SK-N-SH (cell line): Measurements from ENCODE around the gene ASIC4. TPM values are rescaled to one million over a fixed set of nuclear protein-coding genes. Genes with fewer than 3 reads are reported as not detected.

ENCODE experiments used
- CTCF ChIA-PET: fragments of 300-600, 350-600 bp; formaldehyde crosslinking; extraction: SDS; loops from one replicate; lab custom pipeline; 2021; lab: Yijun Ruan, JAX
- POLR2A ChIA-PET: fragments of 350-600 bp; sonication (Branson Sonifier 250); formaldehyde crosslinking; extraction: SDS; loops from one replicate; lab custom pipeline; 2020; ENCODE audit warnings: antibody characterized with exemption, inconsistent platforms; lab: Yijun Ruan, JAX
- DNase-seq: peaks from one replicate; pipeline ENCODE4 v3.0.0; 2012
- H2AFZ ChIP-seq: fragments of 200-600 bp; sonication (generic); 2 replicates; pipeline ENCODE4 v1.8.1; 2016; ENCODE audit warnings: antibody characterized with exemption, mild to moderate bottlenecking, low read depth
- H3F3A ChIP-seq: fragments of 200-600 bp; sonication (generic); replicated peaks from 2 replicates; pipeline ENCODE3; 2016; ENCODE audit warnings: antibody characterized with exemption, mild to moderate bottlenecking; ENCODE audit not compliant: insufficient read depth
- H3K27ac ChIP-seq, 2 experiments: fragments of 200-500 bp in 1 of 2; fragments of 200-600 bp in 1 of 2; sonication (Bioruptor generic) in 1 of 2; sonication (generic), shearing (Covaris generic) in 1 of 2; 2 replicates each; pipeline versions ENCODE4 v1.5.1 to v1.6.1; 2014 to 2016; ENCODE audit warnings: low read depth in 2 of 2, inconsistent platforms in 1 of 2, low read length in 1 of 2, mild to moderate bottlenecking in 1 of 2, mixed read lengths in 1 of 2
- H3K27me3 ChIP-seq: fragments of 200-600 bp; sonication (generic), shearing (Covaris generic); 2 replicates; pipeline ENCODE4 v1.6.1; 2016; ENCODE audit warnings: mixed run types; ENCODE audit not compliant: insufficient read depth
- H3K36me3 ChIP-seq, 2 experiments: fragments of 200-500 bp in 1 of 2; fragments of 200-600 bp in 1 of 2; sonication (Bioruptor generic) in 1 of 2; sonication (generic) in 1 of 2; replicated peaks in 1 of 2; 2 replicates each; pipeline versions ENCODE3 to v1.5.1; 2014 to 2016; ENCODE audit warnings: low read length in 1 of 2, mild to moderate bottlenecking in 1 of 2; ENCODE audit not compliant: insufficient read depth in 2 of 2, control insufficient read depth in 1 of 2
- H3K4me1 ChIP-seq, 2 experiments: fragments of 200-500 bp in 1 of 2; fragments of 200-600 bp in 1 of 2; sonication (Bioruptor generic) in 1 of 2; sonication (generic), shearing (Covaris generic) in 1 of 2; 2 replicates each; pipeline versions ENCODE4 v1.5.1 to v1.6.1; 2014 to 2016; ENCODE audit warnings: low read depth in 1 of 2, low read length in 1 of 2, mixed run types in 1 of 2; ENCODE audit not compliant: insufficient read depth in 2 of 2, control insufficient read depth in 1 of 2
- H3K4me2 ChIP-seq: fragments of 200-600 bp; sonication (generic), shearing (Covaris generic); 2 replicates; pipeline ENCODE4 v1.6.1; 2017; ENCODE audit warnings: mixed run types
- H3K4me3 ChIP-seq, 2 experiments: fragments of 200-500 bp in 1 of 2; fragments of 200-600 bp in 1 of 2; sonication (Bioruptor generic) in 1 of 2; sonication (generic), shearing (Covaris generic) in 1 of 2; 2 replicates each; pipeline versions ENCODE4 v1.5.1 to v1.8.1; 2014 to 2016; ENCODE audit warnings: low read depth in 2 of 2, inconsistent platforms in 1 of 2, low read length in 1 of 2, mild to moderate bottlenecking in 1 of 2, mixed read lengths in 1 of 2, moderate library complexity in 1 of 2
- H3K79me2 ChIP-seq: fragments of 200-600 bp; sonication (generic); 2 replicates; pipeline ENCODE4 v1.8.1; 2017; ENCODE audit warnings: mild to moderate bottlenecking; ENCODE audit not compliant: insufficient read depth
- H3K9ac ChIP-seq: fragments of 200-600 bp; sonication (generic); 2 replicates; pipeline ENCODE4 v1.6.1; 2017; ENCODE audit warnings: mixed run types
- H3K9me2 ChIP-seq: fragments of 200-600 bp; sonication (generic); 2 replicates; pipeline ENCODE4 v1.6.1; 2017; ENCODE audit warnings: mixed run types
- H3K9me3 ChIP-seq: fragments of 200-600 bp; sonication (generic); 2 replicates; pipeline ENCODE4 v1.6.1; 2017; ENCODE audit warnings: mixed run types, mild to moderate bottlenecking, moderate library complexity
- H4K20me1 ChIP-seq: fragments of 200-600 bp; sonication (generic); 2 replicates; pipeline ENCODE4 v1.6.1; 2017; ENCODE audit warnings: mild to moderate bottlenecking, mixed run types; ENCODE audit not compliant: insufficient read depth
- CTCF ChIP-seq: fragments of 200-600 bp; sonication (generic); IDR thresholded peaks from 2 replicates; pipeline ENCODE4 v1.6.1; 2017; ENCODE audit warnings: antibody characterized with exemption, mild to moderate bottlenecking, moderate library complexity
- FOSL2 ChIP-seq: IDR thresholded peaks from 2 replicates; pipeline ENCODE4 v1.4.0; 2012; ENCODE audit warnings: low read depth, mild to moderate bottlenecking, moderate library complexity, borderline replicate concordance
- MXI1 ChIP-seq: IDR thresholded peaks from 2 replicates; pipeline ENCODE4 v1.6.1; 2012; ENCODE audit warnings: mild to moderate bottlenecking, low read depth, low read length, improper control_type of control experiment
- RFX5 ChIP-seq: IDR thresholded peaks from 2 replicates; pipeline ENCODE4 v1.6.1; 2012; ENCODE audit warnings: mild to moderate bottlenecking, improper control_type of control experiment, low read length
- SMC3 ChIP-seq: IDR thresholded peaks from 2 replicates; pipeline ENCODE4 v1.6.1; 2012; ENCODE audit warnings: low read depth, low read length, improper control_type of control experiment
- TAF1 ChIP-seq: IDR thresholded peaks from 2 replicates; pipeline ENCODE4 v1.6.1; 2012; ENCODE audit warnings: low read depth, mild to moderate bottlenecking, low read length, moderate library complexity, borderline replicate concordance
- WGBS: methylation state at CpG from one replicate; pipeline ENCODE4 v1.1.6; 2017; ENCODE audit warnings: low lambda C conversion rate; 5-methylcytosine and 5-hydroxymethylcytosine counted together
- polyA plus RNA-seq, 3 experiments: library from polyadenylated mRNA; depleted of rRNA; stranded (reverse); fragments of >200 nt; gene quantifications; 2 replicates each; pipeline ENCODE4 v1.2.3, GENCODE V29; 2012
- TF ChIP-seq, protein P1 (sequence below): IDR thresholded peaks from 2 replicates; pipeline ENCODE4 v1.4.0; 2012; ENCODE audit warnings: low read depth

The ASIC4 gene
- polyA plus RNA-seq, 1 of the 3 experiments (the other 2 are of a cell fraction): 0.05 TPM

DNA sequence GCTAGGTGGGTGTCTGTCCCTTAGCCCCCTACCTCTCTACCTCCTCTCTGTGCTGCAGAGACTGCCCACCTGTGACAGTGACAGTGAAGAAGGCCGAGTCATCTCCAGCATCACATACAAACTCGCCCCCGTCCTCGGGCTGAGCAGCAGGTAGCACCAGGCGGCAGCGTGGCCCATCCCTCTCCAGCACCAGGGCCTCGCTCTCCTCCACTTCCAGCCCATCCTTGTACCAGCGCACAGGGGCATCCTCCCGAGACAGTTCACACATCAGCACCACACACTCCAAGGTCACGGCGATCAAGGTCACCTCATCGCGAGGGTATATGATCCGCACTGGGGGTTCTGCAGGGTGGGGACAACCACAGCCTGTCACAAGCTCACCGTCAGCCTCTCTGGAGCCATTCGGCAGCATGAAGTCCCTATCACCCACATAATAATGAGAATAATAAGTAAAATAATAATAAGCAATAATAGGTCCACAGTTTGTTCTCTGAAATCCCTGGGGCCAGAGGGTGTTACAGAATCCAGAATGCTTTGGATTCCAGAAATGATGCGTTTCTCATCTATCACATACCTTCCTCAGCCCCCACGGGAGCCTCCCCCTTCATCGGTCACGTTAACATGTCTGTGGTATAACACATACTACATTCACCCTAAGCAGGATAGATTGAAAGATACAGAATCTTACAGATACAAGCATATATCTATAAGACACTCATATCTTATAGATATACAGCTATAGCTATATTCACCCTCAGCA lies 45.1 kb downstream of the ASIC4 start:
- peaks cover 0 to 10% of the 10 kb centered on the region in 2 experiments for H3K36me3 ChIP-seq
- TF ChIP-seq TAF1 (no peak), RFX5 (no peak), MXI1 (no peak)
- TF ChIP-seq, protein P1, sequence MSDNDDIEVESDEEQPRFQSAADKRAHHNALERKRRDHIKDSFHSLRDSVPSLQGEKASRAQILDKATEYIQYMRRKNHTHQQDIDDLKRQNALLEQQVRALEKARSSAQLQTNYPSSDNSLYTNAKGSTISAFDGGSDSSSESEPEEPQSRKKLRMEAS: no peak
- no peaks in the 10 kb centered on the region for H3K9me3 ChIP-seq
- no peak overlapping the region for H3K27ac ChIP-seq
- H3K9me2 ChIP-seq: no peaks in the 10 kb centered on the region
- no peaks in the 10 kb centered on the region for H3K27me3 ChIP-seq
- no peaks in the 10 kb centered on the region for H4K20me1 ChIP-seq
- ChIA-PET POLR2A (interaction anchor here (0.9 to 3.6 kb wide), 4 partner anchors 7 to 74 kb away, joined by 3 to 18 read pairs (median 6); partner anchors contain the start of gene STK11IP), CTCF (interaction anchor here (0.8 to 7.5 kb wide), 31 partner anchors 8 to 246 kb away, joined by 3 to 107 read pairs (median 6); partner anchors contain the start of genes CHPF, DES, INHA and OBSL1)
- no peak overlapping the region for H3K9ac ChIP-seq
- 78% methylated on average over 18 of the region's 20 CpGs for WGBS
- H2AFZ ChIP-seq: no peak overlapping the region
- DNase-seq: no peak
- no peaks in the 10 kb centered on the region for H3K79me2 ChIP-seq
- H3F3A ChIP-seq: peaks cover 2% of the 10 kb centered on the region
- H3K4me2 ChIP-seq: no peak overlapping the region
- H3K4me1 ChIP-seq: peaks cover 0 to 10% of the 10 kb centered on the region in 2 experiments; a peak in 1 of 4 replicates
- H3K4me3 ChIP-seq: no peak overlapping the region

DNA sequence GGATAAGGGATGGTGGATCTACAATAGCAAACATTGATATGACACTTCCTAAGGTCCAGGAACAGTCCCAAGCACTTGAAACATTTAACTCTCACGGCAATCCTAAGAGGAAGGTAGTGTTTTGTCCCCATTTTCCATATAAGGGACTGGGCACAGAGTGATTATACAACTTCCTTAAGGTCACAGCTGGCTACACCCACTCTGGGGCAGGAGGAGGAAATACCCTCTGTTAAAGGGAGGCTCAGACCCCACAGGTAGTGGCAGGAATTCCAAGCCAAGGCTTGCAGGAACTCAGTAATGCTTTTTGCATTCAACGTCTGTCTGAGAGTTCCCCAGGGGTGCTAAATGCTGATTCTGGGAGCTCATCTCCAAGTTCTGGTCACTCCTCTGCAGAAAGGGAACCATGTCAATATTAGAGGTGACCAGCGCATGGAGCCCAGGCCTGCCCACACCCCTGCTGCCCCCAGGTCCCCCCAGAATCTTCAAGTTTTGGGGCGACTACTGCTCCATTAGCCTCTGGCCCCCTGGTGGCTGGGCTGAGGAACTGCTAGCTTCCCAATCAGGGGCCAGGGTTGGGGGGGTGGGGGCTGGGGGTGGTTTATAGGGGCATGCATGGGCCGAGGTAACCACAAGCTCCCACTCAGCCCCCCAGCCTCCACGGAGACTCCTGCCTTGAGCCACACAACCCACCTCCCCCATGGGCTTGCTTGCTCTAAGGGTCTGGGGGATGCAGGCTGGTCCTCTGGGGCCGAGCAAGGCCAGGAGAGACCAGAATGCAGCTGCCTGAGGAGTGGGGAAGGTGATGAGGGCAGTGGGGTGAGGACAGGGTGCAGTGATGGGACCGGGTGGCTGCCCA lies 46.0 kb downstream of the ASIC4 start:
- H4K20me1 ChIP-seq: no peaks in the 10 kb centered on the region
- peaks cover 0 to 12% of the 10 kb centered on the region in 2 experiments for H3K36me3 ChIP-seq
- H3K9me2 ChIP-seq: no peaks in the 10 kb centered on the region
- 26% methylated on average over 6 of the region's 8 CpGs for WGBS
- no peaks in the 10 kb centered on the region for H3K9me3 ChIP-seq
- peaks cover 2% of the 10 kb centered on the region for H3F3A ChIP-seq
- no peak overlapping the region for H3K4me3 ChIP-seq
- CTCF ChIA-PET: interaction anchor here (0.7 to 7.5 kb wide), 43 partner anchors 9 to 261 kb away, joined by 3 to 107 read pairs (median 5); partner anchors contain the start of genes CHPF, DES, INHA and OBSL1
- no peak for TF ChIP-seq FOSL2
- 0 out of 2 replicates have a peak, but pooled peaks have one; percentile 9 for TF ChIP-seq SMC3
- TF ChIP-seq CTCF: peak; percentile 70
- POLR2A ChIA-PET: interaction anchor here (0.9 to 3.6 kb wide), 5 partner anchors 8 to 73 kb away, joined by 3 to 18 read pairs (median 4); partner anchors contain the start of gene STK11IP
- no peak overlapping the region for H3K4me2 ChIP-seq
- no peak overlapping the region for H3K9ac ChIP-seq
- DNase-seq: peak; percentile 90
- peaks cover 0 to 10% of the 10 kb centered on the region in 2 experiments; a peak in 1 of 4 replicates for H3K4me1 ChIP-seq
- H2AFZ ChIP-seq: no peak overlapping the region
- H3K79me2 ChIP-seq: no peaks in the 10 kb centered on the region
- H3K27me3 ChIP-seq: no peaks in the 10 kb centered on the region
- no peak overlapping the region for H3K27ac ChIP-seq
